HEK293 (cell line): ENCODE data around the gene ANXA2.

Experiments used
- CTCF ChIA-PET: fragments of 350-600 bp; formaldehyde crosslinking; extraction: SDS; loops from one replicate; lab custom pipeline; 2021; ENCODE audit warnings: antibody characterized with exemption; lab: Yijun Ruan, JAX
- POLR2A ChIA-PET: fragments of 300-600 bp; formaldehyde crosslinking; extraction: SDS; loops from one replicate; lab custom pipeline; 2020; ENCODE audit warnings: antibody characterized with exemption, inconsistent platforms; lab: Yijun Ruan, JAX
- H3K27ac ChIP-seq: fragments of 200-500 bp; sonication (Bioruptor generic); 2 replicates; pipeline ENCODE4 v1.5.1; 2014; ENCODE audit warnings: low read depth, low read length, control low read depth, inconsistent platforms; ENCODE audit errors: extremely low read depth
- H3K36me3 ChIP-seq, 2 experiments: fragments of 200-500 bp in 1 of 2; sonication (Bioruptor generic) in 1 of 2; 1 replicate in 1 of 2; 2 replicates in 1 of 2; pipeline ENCODE4 v1.5.1; 2014 to 2017; ENCODE audit warnings: inconsistent platforms in 2 of 2, low read length in 2 of 2; ENCODE audit not compliant: control insufficient read depth in 2 of 2, insufficient read depth in 1 of 2
- H3K4me1 ChIP-seq: fragments of 200-500 bp; sonication (Bioruptor generic); 2 replicates; pipeline ENCODE4 v1.5.1; 2014; ENCODE audit warnings: mild to moderate bottlenecking, low read length, inconsistent platforms; ENCODE audit not compliant: control insufficient read depth, insufficient read depth
- H3K4me3 ChIP-seq: 2 replicates; pipeline ENCODE4 v1.5.1; 2011; ENCODE audit warnings: low read depth, mild to moderate bottlenecking, control low read depth, low read length, moderate library complexity
- H3K9me3 ChIP-seq: fragments of 200-500 bp; sonication (Bioruptor generic); 2 replicates; pipeline ENCODE4 v1.5.1; 2014; ENCODE audit warnings: low read depth, low read length, inconsistent platforms; ENCODE audit not compliant: control insufficient read depth, insufficient read depth
- ATF2 ChIP-seq: fragments of 450-650 bp; formaldehyde crosslinking; IDR thresholded peaks from 2 replicates; pipeline ENCODE4 v1.5.1; 2016; ENCODE audit warnings: missing biosample characterization, missing genetic modification characterization, low read depth
- KLF10 ChIP-seq: fragments of 450-650 bp; IDR thresholded peaks from 2 replicates; pipeline ENCODE4 v1.5.1; 2018; ENCODE audit warnings: missing biosample characterization, mild to moderate bottlenecking, missing genetic modification characterization
- KLF7 ChIP-seq: fragments of 450-650 bp; formaldehyde crosslinking; IDR thresholded peaks from 2 replicates; pipeline ENCODE4 v1.5.1; 2016; ENCODE audit warnings: missing biosample characterization, missing genetic modification characterization, borderline replicate concordance
- KLF8 ChIP-seq: fragments of 450-650 bp; formaldehyde crosslinking; IDR thresholded peaks from 2 replicates; pipeline ENCODE4 v1.5.1; 2016; ENCODE audit warnings: missing biosample characterization, missing genetic modification characterization
- KLF9 ChIP-seq: fragments of 450-650 bp; formaldehyde crosslinking; IDR thresholded peaks from 2 replicates; pipeline ENCODE4 v1.5.1; 2016; ENCODE audit warnings: missing biosample characterization, missing genetic modification characterization, low read depth
- SETDB1 ChIP-seq: IDR thresholded peaks from one replicate; pipeline ENCODE4 v1.6.1; 2017; ENCODE audit warnings: mild to moderate bottlenecking, low read length, moderate library complexity, mixed read lengths; ENCODE audit not compliant: insufficient read length
- SP2 ChIP-seq: fragments of 450-650 bp; formaldehyde crosslinking; IDR thresholded peaks from 2 replicates; pipeline ENCODE4 v1.5.1; 2016; ENCODE audit warnings: missing biosample characterization, missing genetic modification characterization
- SP7 ChIP-seq: fragments of 450-650 bp; formaldehyde crosslinking; IDR thresholded peaks from 2 replicates; pipeline ENCODE4 v1.5.1; 2016; ENCODE audit warnings: missing biosample characterization, missing genetic modification characterization
- TRIM28 ChIP-seq: IDR thresholded peaks from 2 replicates; pipeline ENCODE4 v1.6.1; 2011; ENCODE audit warnings: low read length, control low read depth, borderline replicate concordance
- ZBTB26 ChIP-seq: fragments of 450-650 bp; formaldehyde crosslinking; optimal IDR thresholded peaks from 2 replicates; pipeline ENCODE3; 2016; ENCODE audit warnings: missing biosample characterization, mild to moderate bottlenecking, missing genetic modification characterization
- ZBTB48 ChIP-seq: fragments of 450-650 bp; formaldehyde crosslinking; IDR thresholded peaks from 2 replicates; pipeline ENCODE4 v1.5.1; 2016; ENCODE audit warnings: missing biosample characterization, missing genetic modification characterization
- ZEB2 ChIP-seq: fragments of 450-650 bp; formaldehyde crosslinking; IDR thresholded peaks from 2 replicates; pipeline ENCODE4 v1.5.1; 2016; ENCODE audit warnings: missing biosample characterization, missing genetic modification characterization
- ZFP41 ChIP-seq: fragments of 450-650 bp; formaldehyde crosslinking; IDR thresholded peaks from 2 replicates; pipeline ENCODE4 v1.5.1; 2016; ENCODE audit warnings: missing biosample characterization, missing genetic modification characterization, borderline replicate concordance
- ZNF10 ChIP-seq: fragments of 450-650 bp; formaldehyde crosslinking; IDR thresholded peaks from 2 replicates; pipeline ENCODE4 v1.5.1; 2017; ENCODE audit warnings: missing biosample characterization, missing genetic modification characterization
- ZNF138 ChIP-seq: fragments of 450-650 bp; formaldehyde crosslinking; IDR thresholded peaks from 2 replicates; pipeline ENCODE4 v1.5.1; 2016; ENCODE audit warnings: missing biosample characterization, missing genetic modification characterization, borderline replicate concordance
- ZNF140 ChIP-seq: fragments of 450-650 bp; formaldehyde crosslinking; IDR thresholded peaks from 2 replicates; pipeline ENCODE4 v1.5.1; 2016; ENCODE audit warnings: missing biosample characterization, missing genetic modification characterization
- ZNF148 ChIP-seq: fragments of 450-650 bp; formaldehyde crosslinking; IDR thresholded peaks from 2 replicates; pipeline ENCODE4 v1.5.0; 2017; ENCODE audit warnings: missing biosample characterization, missing genetic modification characterization, borderline replicate concordance
- ZNF202 ChIP-seq: fragments of 450-650 bp; formaldehyde crosslinking; IDR thresholded peaks from 2 replicates; pipeline ENCODE4 v1.5.1; 2016; ENCODE audit warnings: missing biosample characterization, missing genetic modification characterization, borderline replicate concordance
- ZNF266 ChIP-seq: fragments of 450-650 bp; formaldehyde crosslinking; IDR thresholded peaks from 2 replicates; pipeline ENCODE4 v1.5.1; 2016; ENCODE audit warnings: missing biosample characterization, missing genetic modification characterization, low read depth
- ZNF350 ChIP-seq: fragments of 450-650 bp; formaldehyde crosslinking; IDR thresholded peaks from 2 replicates; pipeline ENCODE4 v1.5.0; 2017; ENCODE audit warnings: missing biosample characterization, mild to moderate bottlenecking, missing genetic modification characterization
- ZNF354C ChIP-seq: fragments of 450-650 bp; formaldehyde crosslinking; IDR thresholded peaks from 2 replicates; pipeline ENCODE4 v1.5.1; 2016; ENCODE audit warnings: missing biosample characterization, missing genetic modification characterization, low read depth, borderline replicate concordance
- ZNF404 ChIP-seq: fragments of 450-650 bp; formaldehyde crosslinking; IDR thresholded peaks from 2 replicates; pipeline ENCODE4 v1.5.1; 2017; ENCODE audit warnings: missing biosample characterization, missing genetic modification characterization
- ZNF416 ChIP-seq: fragments of 450-650 bp; formaldehyde crosslinking; IDR thresholded peaks from 2 replicates; pipeline ENCODE4 v1.5.1; 2016; ENCODE audit warnings: missing biosample characterization, missing genetic modification characterization
- ZNF449 ChIP-seq: fragments of 450-650 bp; formaldehyde crosslinking; IDR thresholded peaks from 2 replicates; pipeline ENCODE4 v1.5.1; 2017; ENCODE audit warnings: missing biosample characterization, mild to moderate bottlenecking, missing genetic modification characterization, moderate library complexity
- ZNF473 ChIP-seq: fragments of 450-650 bp; formaldehyde crosslinking; IDR thresholded peaks from 2 replicates; pipeline ENCODE4 v1.5.1; 2017; ENCODE audit warnings: missing biosample characterization, missing genetic modification characterization
- ZNF548 ChIP-seq: fragments of 450-650 bp; formaldehyde crosslinking; IDR thresholded peaks from 2 replicates; pipeline ENCODE4 v1.5.1; 2016; ENCODE audit warnings: missing biosample characterization, missing genetic modification characterization
- ZNF585B ChIP-seq: fragments of 450-650 bp; formaldehyde crosslinking; IDR thresholded peaks from 2 replicates; pipeline ENCODE4 v1.5.1; 2016; ENCODE audit warnings: missing biosample characterization, missing genetic modification characterization
- ZNF654 ChIP-seq: fragments of 450-650 bp; formaldehyde crosslinking; IDR thresholded peaks from 2 replicates; pipeline ENCODE4 v1.5.1; 2016; ENCODE audit warnings: low read depth, missing biosample characterization, missing genetic modification characterization
- ZNF670 ChIP-seq: fragments of 450-650 bp; formaldehyde crosslinking; IDR thresholded peaks from 2 replicates; pipeline ENCODE4 v1.5.1; 2016; ENCODE audit warnings: missing biosample characterization, missing genetic modification characterization, low read depth
- ZNF76 ChIP-seq: fragments of 450-650 bp; formaldehyde crosslinking; IDR thresholded peaks from 2 replicates; pipeline ENCODE4; 2016; ENCODE audit warnings: low read depth, missing biosample characterization, missing genetic modification characterization, borderline replicate concordance
- ZNF843 ChIP-seq: fragments of 450-650 bp; formaldehyde crosslinking; IDR thresholded peaks from 2 replicates; pipeline ENCODE4 v1.5.1; 2016; ENCODE audit warnings: missing biosample characterization, missing genetic modification characterization

ANXA2 gene

GRCh38 chr15:60315878-60316277 is 81.9 kb downstream of the ANXA2 start:
- Histone ChIP-seq H3K9me3 (no peaks in the 10 kb centered on the region), H3K27ac (no peak overlapping the region), H3K4me3 (no peak overlapping the region), H3K4me1 (no peaks in the 10 kb centered on the region), H3K36me3 (no peaks in the 10 kb centered on the region)
- ChIA-PET POLR2A (no interaction called here), CTCF (interaction anchor here (1.6 to 5.4 kb wide), 2 partner anchors 11 to 15 kb away, joined by 3 to 27 read pairs; no protein-coding TSS in a partner anchor)
- no peak for TF ChIP-seq ZNF404 (tag by site-specific recombination)
- TF ChIP-seq ZNF416 (tag by site-specific recombination): no peak
- no peak for TF ChIP-seq ZNF670
- TF ChIP-seq SP2 (tag by site-specific recombination): no peak
- TF ChIP-seq SP7 (tag by site-specific recombination): no peak
- TF ChIP-seq KLF7 (tag by site-specific recombination): no peak
- no peak for TF ChIP-seq ZBTB26
- no peak for TF ChIP-seq ATF2
- no peak for TF ChIP-seq KLF9 (tag by site-specific recombination)
- TF ChIP-seq ZNF350 (tag by site-specific recombination): no peak
- TF ChIP-seq ZBTB48: no peak
- TF ChIP-seq ZNF843 (tag by site-specific recombination): no peak
- no peak for TF ChIP-seq ZNF585B
- TF ChIP-seq ZNF138: no peak
- no peak for TF ChIP-seq TRIM28
- no peak for TF ChIP-seq ZFP41 (tag by site-specific recombination)
- TF ChIP-seq ZNF548 (tag by site-specific recombination): no peak

- POLR2A ChIA-PET: no interaction called here
- Histone ChIP-seq H3K36me3 (no peaks in the 10 kb centered on the region), H3K27ac (no peak overlapping the region), H3K4me1 (no peaks in the 10 kb centered on the region), H3K9me3 (no peaks in the 10 kb centered on the region), H3K4me3 (no peak overlapping the region)
- CTCF ChIA-PET: interaction anchor here (0.9 kb wide), 1 partner anchor 11 kb away, joined by 7 read pairs; no protein-coding TSS in a partner anchor
- no peak for TF ChIP-seq ZNF585B
- TF ChIP-seq ZNF354C: no peak
- no peak for TF ChIP-seq ZNF148 (tag by site-specific recombination)
- no peak for TF ChIP-seq ZNF449 (tag by site-specific recombination)
- no peak for TF ChIP-seq KLF8 (tag by site-specific recombination)
- no peak for TF ChIP-seq SETDB1
- no peak for TF ChIP-seq ZNF202 (tag by site-specific recombination)
- no peak for TF ChIP-seq ZNF76
- TF ChIP-seq ZEB2 (tag by site-specific recombination): no peak
- TF ChIP-seq ZNF266 (tag by site-specific recombination): no peak
- no peak for TF ChIP-seq ZNF140
- TF ChIP-seq KLF9 (tag by site-specific recombination): no peak
- TF ChIP-seq ZNF10: no peak
- no peak for TF ChIP-seq KLF10 (tag by site-specific recombination)
- TF ChIP-seq ZNF473 (tag by site-specific recombination): no peak
- no peak for TF ChIP-seq ZNF654
Observed at GRCh38 chr15:60313906-60314305, 83.9 kb downstream of the ANXA2 start.
